Peyer's patch (tissue), 4 donors: ENCODE results near the gene EML1. TPM values are rescaled to one million over a fixed set of nuclear protein-coding genes. Genes with fewer than 3 reads are reported as not detected.

Experiments
- DNase-seq, 3 donors: peaks; one replicate each; pipeline ENCODE4 v3.0.0-alpha.2; 2017 to 2019
- H3K27ac ChIP-seq, 4 donors: fragments of 200-600 bp; sonication (generic); one replicate each; pipeline ENCODE4 v1.5.1; 2016 to 2019
- H3K27me3 ChIP-seq, 2 donors: fragments of 200-600 bp; sonication (generic); one replicate each; pipeline ENCODE4 v1.5.1; 2019
- H3K36me3 ChIP-seq, 3 donors: fragments of 200-600 bp; sonication (generic); one replicate each; pipeline ENCODE4 v1.5.1; 2016 to 2019
- H3K4me1 ChIP-seq, 4 donors: fragments of 200-600 bp; sonication (generic); one replicate each; pipeline ENCODE4 v1.5.1; 2016 to 2019
- H3K4me3 ChIP-seq, 4 donors: fragments of 200-600 bp; sonication (generic); 1 replicate in 3 of 4; 2 replicates in 1 of 4; pipeline ENCODE4 v1.5.1; 2016 to 2019; ENCODE audit warnings: mild to moderate bottlenecking in 1 of 4
- H3K9me3 ChIP-seq, 4 donors: fragments of 200-600 bp; sonication (generic); one replicate each; pipeline ENCODE4 v1.5.1; 2016 to 2019; ENCODE audit warnings: mild to moderate bottlenecking in 1 of 4
- POLR2A ChIP-seq, 2 donors: fragments of 450-650 bp; IDR thresholded peaks; one replicate each; pipeline ENCODE4 v1.5.1; 2017; ENCODE audit warnings: antibody characterized with exemption in 2 of 2, mild to moderate bottlenecking in 2 of 2, moderate library complexity in 2 of 2
- total RNA-seq, 4 donors: library from RNA; depleted of rRNA; stranded (reverse); fragments of >200 nt; gene quantifications; one replicate each; pipeline ENCODE4 v1.1.0, GENCODE V29; 2016
- TF ChIP-seq, protein P1 (sequence below), 6 experiments: fragments of 450-650 bp in 4 of 6; fragments of 200-600 bp in 2 of 6; sonication (generic) in 1 of 6; IDR thresholded peaks; one replicate each; pipeline ENCODE4 v1.5.1; 2017 to 2019; ENCODE audit warnings: antibody characterized with exemption in 6 of 6, mild to moderate bottlenecking in 3 of 6, moderate library complexity in 1 of 6

Gene EML1
- total RNA-seq, 4 donors from 2014 or later = 12.3 to 32.2 (median 18.9) TPM

DNA sequence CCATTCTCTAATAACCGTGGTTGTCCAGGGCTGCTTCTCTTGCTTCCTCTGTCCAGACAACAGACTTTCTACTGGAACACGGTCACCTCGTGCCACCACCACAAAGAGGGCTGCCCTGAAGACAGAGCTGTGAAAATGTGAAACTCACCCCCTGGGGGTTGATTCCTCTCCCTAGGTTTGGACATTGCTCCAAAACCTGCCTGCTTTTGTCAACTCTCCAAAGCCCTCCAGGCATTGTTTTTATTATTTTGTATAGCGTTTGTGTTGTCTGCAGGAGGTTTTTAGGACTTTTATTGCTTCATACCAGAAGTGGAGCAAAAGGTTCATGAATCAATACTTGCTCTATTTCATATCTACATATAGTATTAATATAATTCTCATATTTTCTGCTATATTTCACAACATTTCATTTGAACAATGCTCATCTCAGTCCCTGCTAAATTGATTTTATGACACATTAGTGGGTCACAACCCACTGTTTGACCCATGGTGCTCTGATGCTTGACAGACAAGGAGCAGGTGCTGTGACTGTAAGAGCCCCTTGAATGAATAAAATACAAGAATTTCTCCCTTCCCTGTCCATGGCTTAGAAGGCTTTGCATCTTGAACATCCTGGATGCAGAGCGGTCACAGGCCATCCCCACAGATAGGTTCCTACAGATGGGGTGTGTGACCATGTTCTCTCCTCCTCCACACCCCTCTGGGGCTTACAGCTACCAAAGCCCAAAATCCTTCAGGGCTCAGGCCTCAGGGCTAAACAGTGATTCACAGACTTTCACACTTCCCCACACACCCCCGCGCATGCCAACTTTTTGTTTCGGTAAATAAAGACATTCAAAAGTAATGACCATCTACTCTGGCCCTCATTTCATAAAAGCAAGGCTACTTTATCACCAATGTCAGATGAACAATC is 20.6 kb upstream of the EML1 start:
- TF ChIP-seq POLR2A (IDR thresholded peaks at IDR 0.05) = no peak
- TF ChIP-seq, protein P1, sequence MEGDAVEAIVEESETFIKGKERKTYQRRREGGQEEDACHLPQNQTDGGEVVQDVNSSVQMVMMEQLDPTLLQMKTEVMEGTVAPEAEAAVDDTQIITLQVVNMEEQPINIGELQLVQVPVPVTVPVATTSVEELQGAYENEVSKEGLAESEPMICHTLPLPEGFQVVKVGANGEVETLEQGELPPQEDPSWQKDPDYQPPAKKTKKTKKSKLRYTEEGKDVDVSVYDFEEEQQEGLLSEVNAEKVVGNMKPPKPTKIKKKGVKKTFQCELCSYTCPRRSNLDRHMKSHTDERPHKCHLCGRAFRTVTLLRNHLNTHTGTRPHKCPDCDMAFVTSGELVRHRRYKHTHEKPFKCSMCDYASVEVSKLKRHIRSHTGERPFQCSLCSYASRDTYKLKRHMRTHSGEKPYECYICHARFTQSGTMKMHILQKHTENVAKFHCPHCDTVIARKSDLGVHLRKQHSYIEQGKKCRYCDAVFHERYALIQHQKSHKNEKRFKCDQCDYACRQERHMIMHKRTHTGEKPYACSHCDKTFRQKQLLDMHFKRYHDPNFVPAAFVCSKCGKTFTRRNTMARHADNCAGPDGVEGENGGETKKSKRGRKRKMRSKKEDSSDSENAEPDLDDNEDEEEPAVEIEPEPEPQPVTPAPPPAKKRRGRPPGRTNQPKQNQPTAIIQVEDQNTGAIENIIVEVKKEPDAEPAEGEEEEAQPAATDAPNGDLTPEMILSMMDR (IDR thresholded peaks at IDR 0.05) = no peak
- H3K27ac ChIP-seq = peak overlapping the region in 1 of 4 donors; percentile 78
- no peaks in the 10 kb centered on the region for H3K27me3 ChIP-seq

DNA sequence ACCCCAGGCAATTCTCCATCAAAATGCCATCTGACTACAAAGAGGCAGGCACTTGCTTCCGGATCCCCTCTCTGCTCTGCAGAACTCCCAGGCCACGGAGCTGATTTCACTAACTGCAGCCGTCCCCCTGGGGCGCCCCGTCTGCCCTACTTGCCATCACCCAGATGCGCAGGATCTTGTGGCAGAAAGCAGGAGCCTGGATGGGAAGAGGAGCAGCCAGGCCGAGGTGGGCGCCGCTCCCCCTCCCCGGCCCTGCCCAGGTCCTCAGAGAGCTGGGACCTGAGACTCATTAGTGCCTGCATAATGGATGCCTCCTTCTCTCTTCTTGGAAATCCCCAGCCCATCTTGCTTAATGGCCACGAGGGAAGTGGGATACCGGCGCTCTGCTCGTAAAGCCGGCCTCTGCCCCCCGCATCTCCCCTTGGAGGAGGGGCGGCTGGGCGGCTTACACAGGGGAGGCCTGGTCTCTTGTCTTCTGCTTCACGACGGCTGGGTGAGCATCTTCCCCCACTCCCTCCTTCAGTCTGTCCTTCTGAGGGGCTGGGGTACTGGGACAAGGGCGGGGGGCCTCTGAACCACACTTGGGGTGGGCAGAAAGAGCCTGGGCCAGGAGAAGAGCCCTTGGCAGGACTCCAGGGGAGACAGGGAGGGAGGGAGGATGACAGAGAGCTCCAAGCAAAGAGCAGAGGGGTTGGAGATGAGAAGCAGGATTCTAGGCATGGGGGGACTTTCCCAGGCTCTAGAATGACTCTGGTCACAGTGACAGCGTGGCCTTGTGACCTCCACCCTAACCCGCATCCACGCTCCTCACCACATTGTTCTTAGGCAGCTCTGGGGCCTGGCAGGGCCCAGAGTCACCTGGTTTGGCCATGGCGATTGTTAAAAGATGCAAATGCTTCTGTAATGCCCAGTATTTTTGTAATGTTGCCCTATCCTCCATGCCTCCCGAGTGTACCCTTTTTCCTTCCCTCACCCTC is 19.4 kb upstream of the EML1 start:
- Histone ChIP-seq H3K4me3 (no peak overlapping the region), H3K9me3 (no peaks in the 10 kb centered on the region), H3K27me3 (no peaks in the 10 kb centered on the region), H3K27ac (peak overlapping the region in 3 of 4 donors; percentile 25 to 78 (median 30)), H3K36me3 (no peaks in the 10 kb centered on the region), H3K4me1 (no peaks in the 10 kb centered on the region)
- no peak for TF ChIP-seq POLR2A (IDR thresholded peaks at IDR 0.05)
- TF ChIP-seq, protein P1 (IDR thresholded peaks at IDR 0.05) = no peak
- DNase-seq = no peak

More for the DNA sequence above, 20.6 kb upstream of the EML1 start:
- H3K4me1 ChIP-seq = no peaks in the 10 kb centered on the region
- no peaks in the 10 kb centered on the region for H3K36me3 ChIP-seq
- H3K9me3 ChIP-seq = no peaks in the 10 kb centered on the region
- no peak overlapping the region for H3K4me3 ChIP-seq
- DNase-seq = no peak

DNA sequence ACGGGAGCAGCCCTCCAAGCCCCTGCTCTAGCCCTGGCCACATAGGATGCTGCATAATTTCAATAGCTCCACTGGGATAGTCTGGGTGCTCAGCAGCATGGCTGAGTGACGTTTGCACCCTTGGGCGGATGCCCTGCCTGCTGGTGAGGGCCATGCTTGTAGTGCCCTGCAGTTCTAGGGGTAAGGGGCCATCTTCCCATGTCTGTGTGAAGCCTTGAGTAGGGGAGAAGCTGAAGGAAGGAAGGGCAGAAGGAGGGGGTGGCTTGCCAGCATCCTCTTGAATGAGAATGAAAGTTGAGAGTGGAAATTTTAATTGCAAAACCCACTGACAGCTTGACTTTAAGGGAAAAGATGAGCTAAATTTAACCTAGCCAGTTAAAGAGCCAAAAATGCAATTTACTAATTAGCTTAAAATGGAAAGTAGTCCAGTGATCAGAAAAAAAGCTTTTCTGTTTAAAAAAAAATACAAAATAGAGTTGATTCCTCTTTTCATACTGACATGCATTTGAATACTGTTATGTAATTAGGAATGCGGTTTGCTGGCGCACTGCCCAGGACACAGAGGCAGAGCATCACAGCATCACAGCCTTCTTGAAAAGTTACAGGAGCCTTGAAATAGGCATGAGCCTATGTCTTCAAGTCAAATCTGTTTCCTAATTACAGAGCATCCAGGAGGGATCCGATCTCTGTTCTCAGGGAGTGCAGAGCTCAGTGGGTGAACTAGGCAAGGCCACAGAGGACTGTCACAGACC is 18.5 kb upstream of the EML1 start:
- H3K27ac ChIP-seq = peak overlapping the region in 2 of 4 donors; percentile 30 to 78
- DNase-seq = peak in 2 of 3 donors; percentile 33 to 66
- TF ChIP-seq POLR2A (IDR thresholded peaks at IDR 0.05) = no peak
- TF ChIP-seq, protein P1 (IDR thresholded peaks at IDR 0.05) = no peak
- no peaks in the 10 kb centered on the region for H3K9me3 ChIP-seq
- no peaks in the 10 kb centered on the region for H3K27me3 ChIP-seq
- H3K36me3 ChIP-seq = no peaks in the 10 kb centered on the region
- no peak overlapping the region for H3K4me3 ChIP-seq
- no peaks in the 10 kb centered on the region for H3K4me1 ChIP-seq

DNA sequence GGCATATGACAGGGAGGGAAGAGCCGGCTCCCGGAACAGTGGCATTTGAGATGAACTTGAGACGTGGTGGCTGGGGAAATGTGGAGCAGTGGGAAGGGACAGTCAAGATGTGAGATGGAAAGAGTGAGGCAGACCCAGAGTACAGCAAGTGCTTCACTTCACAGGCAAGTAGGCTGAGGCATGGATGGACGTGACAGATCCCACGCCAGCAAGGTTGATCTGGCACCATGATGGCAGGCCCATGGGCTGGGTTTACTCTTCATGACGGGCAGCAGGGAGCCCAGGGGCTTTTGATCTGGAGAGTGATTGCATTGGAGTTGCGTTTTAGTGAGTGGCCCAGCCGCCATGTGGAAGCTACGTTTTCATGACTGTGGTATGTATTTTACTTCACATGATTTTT is 17.9 kb upstream of the EML1 start:
- Histone ChIP-seq H3K4me1 (no peaks in the 10 kb centered on the region), H3K27me3 (no peaks in the 10 kb centered on the region), H3K9me3 (no peaks in the 10 kb centered on the region), H3K4me3 (no peak overlapping the region), H3K27ac (peak overlapping the region in 1 of 4 donors; percentile 78), H3K36me3 (no peaks in the 10 kb centered on the region)
- no peak for DNase-seq
- TF ChIP-seq, protein P1 (IDR thresholded peaks at IDR 0.05) = no peak
- TF ChIP-seq POLR2A (IDR thresholded peaks at IDR 0.05) = no peak

DNA sequence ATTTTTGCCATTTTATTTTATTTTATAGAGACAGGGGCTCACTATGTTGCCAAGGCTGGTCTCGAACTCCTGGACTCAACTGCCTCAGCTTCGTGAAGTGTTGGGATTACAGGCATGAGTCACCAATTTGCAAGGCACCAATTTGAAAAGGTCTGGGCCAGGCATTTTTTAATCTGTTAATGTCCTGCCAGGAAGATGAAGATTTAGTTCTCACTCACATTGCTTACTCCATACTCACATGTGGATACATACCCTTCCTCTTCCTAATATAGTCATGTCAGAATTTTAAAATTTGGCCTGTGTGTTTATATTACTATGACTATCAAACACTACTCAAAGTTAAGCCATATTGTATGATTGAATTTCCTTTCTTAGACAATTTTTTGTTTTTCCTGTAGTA is 15.3 kb upstream of the EML1 start:
- no peak overlapping the region for H3K27ac ChIP-seq
- H3K27me3 ChIP-seq = no peaks in the 10 kb centered on the region
- H3K4me3 ChIP-seq = no peak overlapping the region
- no peak for DNase-seq
- H3K36me3 ChIP-seq = no peaks in the 10 kb centered on the region
- TF ChIP-seq POLR2A (IDR thresholded peaks at IDR 0.05) = no peak
- TF ChIP-seq, protein P1 (IDR thresholded peaks at IDR 0.05) = no peak
- H3K9me3 ChIP-seq = no peaks in the 10 kb centered on the region
- no peaks in the 10 kb centered on the region for H3K4me1 ChIP-seq
